Erythroblast (primary cell): ENCODE results near the gene KRTAP27-1.

Experiments used
- GATA1 ChIP-seq: IDR thresholded peaks from 2 replicates; pipeline ENCODE4 v1.6.1; 2011; ENCODE audit warnings: low read depth, mild to moderate bottlenecking, control low read depth, low read length, moderate library complexity
- POLR2A ChIP-seq: IDR thresholded peaks from 2 replicates; pipeline ENCODE4 v1.6.1; 2011; ENCODE audit warnings: mild to moderate bottlenecking, low read length

DNA sequence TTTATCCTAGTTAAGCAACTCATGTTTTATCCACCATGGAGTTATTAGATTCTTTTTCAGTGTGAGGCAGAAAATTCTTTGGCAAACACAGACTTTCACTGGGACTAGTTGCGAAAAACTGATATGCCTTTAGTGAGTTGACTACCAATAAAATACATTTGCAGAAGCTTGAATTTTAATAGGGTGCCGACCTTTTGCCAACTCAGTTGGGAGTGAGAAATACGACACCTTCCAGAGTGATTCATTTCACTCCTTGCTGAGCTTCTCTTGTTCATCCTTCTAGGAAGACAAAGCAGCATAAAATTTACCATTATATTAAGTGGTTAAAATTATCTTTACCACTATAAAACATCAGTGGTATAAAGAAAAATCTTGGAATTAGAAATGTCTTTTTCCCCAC, 12.1 kb upstream of the KRTAP27-1 start:
- TF ChIP-seq POLR2A (no peak), GATA1 (no peak)
